OCI-LY1 (cell line): ENCODE measurements around the gene KCNE4.

Source experiments
- H2AFZ ChIP-seq: fragments of 200-600 bp; sonication (generic), shearing (Covaris generic); 2 replicates; pipeline ENCODE4 v1.6.0; 2014; ENCODE audit warnings: antibody characterized with exemption, mild to moderate bottlenecking, low read length
- H3F3A ChIP-seq: fragments of 200-600 bp; sonication (generic), shearing (Covaris generic); 2 replicates; pipeline ENCODE4 v1.6.0; 2014; ENCODE audit warnings: mild to moderate bottlenecking, antibody characterized with exemption, low read length, moderate library complexity; ENCODE audit not compliant: insufficient read depth
- H3K27ac ChIP-seq: fragments of 200-600 bp; sonication (generic); 2 replicates; pipeline ENCODE4 v1.5.1; 2014; ENCODE audit warnings: low read length, mixed run types, mild to moderate bottlenecking, low read depth; ENCODE audit not compliant: poor library complexity, severe bottlenecking
- H3K27me3 ChIP-seq: fragments of 200-600 bp; sonication (generic); 2 replicates; pipeline ENCODE4 v1.6.0; 2014; ENCODE audit warnings: antibody characterized with exemption, mild to moderate bottlenecking, low read length, moderate library complexity; ENCODE audit not compliant: insufficient read depth
- H3K36me3 ChIP-seq: fragments of 200-600 bp; sonication (generic); 2 replicates; pipeline ENCODE4 v1.6.1; 2014; ENCODE audit warnings: mild to moderate bottlenecking, antibody characterized with exemption, low read length, moderate library complexity, mixed read lengths; ENCODE audit not compliant: insufficient read depth
- H3K4me1 ChIP-seq: fragments of 200-600 bp; sonication (generic); 2 replicates; pipeline ENCODE4 v1.5.1; 2014; ENCODE audit warnings: mild to moderate bottlenecking, low read length, moderate library complexity; ENCODE audit not compliant: insufficient read depth, severe bottlenecking
- H3K4me2 ChIP-seq: fragments of 200-600 bp; sonication (generic), shearing (Covaris generic); 2 replicates; pipeline ENCODE4 v1.6.1; 2014; ENCODE audit warnings: low read length
- H3K4me3 ChIP-seq: fragments of 200-600 bp; sonication (generic); 2 replicates; pipeline ENCODE4 v1.5.1; 2014; ENCODE audit warnings: low read length, low read depth, mild to moderate bottlenecking, mixed read lengths; ENCODE audit not compliant: poor library complexity, severe bottlenecking
- H3K79me2 ChIP-seq: fragments of 200-600 bp; shearing (Covaris generic); 2 replicates; pipeline ENCODE4 v1.6.1; 2016; ENCODE audit warnings: mixed run types, low read length, mixed read lengths; ENCODE audit not compliant: insufficient read depth
- H3K9ac ChIP-seq: fragments of 200-600 bp; sonication (generic), shearing (Covaris generic); 2 replicates; pipeline ENCODE4 v1.6.1; 2014; ENCODE audit warnings: mild to moderate bottlenecking, low read length, mixed read lengths
- H3K9me2 ChIP-seq: fragments of 200-600 bp; sonication (generic), shearing (Covaris generic); 2 replicates; pipeline ENCODE4 v1.6.1; 2014; ENCODE audit warnings: low read depth, mild to moderate bottlenecking, low read length, mixed read lengths
- H3K9me3 ChIP-seq: fragments of 200-600 bp; shearing (Covaris generic); 2 replicates; pipeline ENCODE4 v1.6.1; 2014; ENCODE audit warnings: low read length, mixed read lengths
- H4K20me1 ChIP-seq: fragments of 200-600 bp; sonication (generic), shearing (Covaris generic); 2 replicates; pipeline ENCODE4 v1.6.0; 2016; ENCODE audit warnings: mild to moderate bottlenecking, low read length; ENCODE audit not compliant: insufficient read depth
- EZH2 ChIP-seq: fragments of 200-600 bp; sonication (generic), shearing (Covaris generic); IDR thresholded peaks from 2 replicates; pipeline ENCODE4 v1.8.0; 2017; ENCODE audit warnings: borderline replicate concordance, mixed run types, mild to moderate bottlenecking, antibody characterized with exemption, low read length, moderate library complexity, mixed read lengths
- TF ChIP-seq, protein P1 (sequence below): fragments of 200-600 bp; sonication (generic), shearing (Covaris generic); IDR thresholded peaks from 2 replicates; pipeline ENCODE4 v1.5.1; 2017; ENCODE audit warnings: mild to moderate bottlenecking, antibody characterized with exemption, low read length, moderate library complexity, mixed read lengths

KCNE4 gene

DNA sequence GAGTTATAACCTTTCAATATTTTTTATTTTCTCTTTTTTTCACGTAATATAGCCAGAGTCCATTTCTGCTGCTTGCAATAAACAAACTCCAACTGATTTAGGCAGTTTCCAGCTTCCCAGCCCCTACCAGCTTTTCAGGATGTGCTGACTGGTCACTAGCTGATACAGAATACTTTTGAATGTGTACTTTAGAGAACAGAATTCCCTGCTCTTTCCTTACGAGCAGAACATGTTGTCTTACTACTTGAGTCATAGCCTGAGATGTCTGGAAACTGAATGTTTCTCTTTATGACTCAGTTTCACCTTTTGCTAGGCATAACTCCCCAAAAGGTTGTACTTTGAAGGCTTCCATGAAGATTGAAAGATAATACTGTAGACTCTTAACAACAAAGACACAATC is 44.5 kb upstream of the KCNE4 start:
- Histone ChIP-seq H4K20me1 (no peaks in the 10 kb centered on the region), H3K27ac (no peak overlapping the region), H2AFZ (no peak overlapping the region), H3K9me3 (no peaks in the 10 kb centered on the region), H3K9me2 (no peaks in the 10 kb centered on the region), H3K9ac (no peak overlapping the region), H3K4me3 (no peak overlapping the region), H3K4me1 (no peaks in the 10 kb centered on the region), H3K27me3 (no peaks in the 10 kb centered on the region), H3F3A (no peaks in the 10 kb centered on the region), H3K4me2 (no peak overlapping the region), H3K79me2 (no peaks in the 10 kb centered on the region), H3K36me3 (no peaks in the 10 kb centered on the region)
- TF ChIP-seq, protein P1, sequence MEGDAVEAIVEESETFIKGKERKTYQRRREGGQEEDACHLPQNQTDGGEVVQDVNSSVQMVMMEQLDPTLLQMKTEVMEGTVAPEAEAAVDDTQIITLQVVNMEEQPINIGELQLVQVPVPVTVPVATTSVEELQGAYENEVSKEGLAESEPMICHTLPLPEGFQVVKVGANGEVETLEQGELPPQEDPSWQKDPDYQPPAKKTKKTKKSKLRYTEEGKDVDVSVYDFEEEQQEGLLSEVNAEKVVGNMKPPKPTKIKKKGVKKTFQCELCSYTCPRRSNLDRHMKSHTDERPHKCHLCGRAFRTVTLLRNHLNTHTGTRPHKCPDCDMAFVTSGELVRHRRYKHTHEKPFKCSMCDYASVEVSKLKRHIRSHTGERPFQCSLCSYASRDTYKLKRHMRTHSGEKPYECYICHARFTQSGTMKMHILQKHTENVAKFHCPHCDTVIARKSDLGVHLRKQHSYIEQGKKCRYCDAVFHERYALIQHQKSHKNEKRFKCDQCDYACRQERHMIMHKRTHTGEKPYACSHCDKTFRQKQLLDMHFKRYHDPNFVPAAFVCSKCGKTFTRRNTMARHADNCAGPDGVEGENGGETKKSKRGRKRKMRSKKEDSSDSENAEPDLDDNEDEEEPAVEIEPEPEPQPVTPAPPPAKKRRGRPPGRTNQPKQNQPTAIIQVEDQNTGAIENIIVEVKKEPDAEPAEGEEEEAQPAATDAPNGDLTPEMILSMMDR, result no peak
- TF ChIP-seq EZH2, result no peak

DNA sequence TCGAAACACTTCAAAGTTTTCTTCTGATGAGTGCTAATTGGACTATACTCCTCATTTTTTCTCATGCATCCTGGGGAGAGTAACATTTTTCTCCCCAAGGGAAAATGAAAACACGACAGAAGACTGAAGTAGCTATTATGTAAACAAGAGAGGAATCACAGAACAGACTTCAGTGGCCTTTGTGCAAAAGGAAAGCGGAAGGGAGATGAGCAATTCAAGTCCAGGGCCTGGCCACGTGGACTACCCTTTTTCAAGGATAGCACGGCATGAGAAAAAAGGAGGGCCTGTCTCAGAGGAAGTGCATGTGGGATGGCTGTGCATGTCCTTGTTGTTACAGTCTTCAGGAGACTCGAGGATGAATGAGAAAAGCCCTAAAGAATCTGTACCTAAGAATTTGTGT is 43.8 kb upstream of the KCNE4 start:
- no peaks in the 10 kb centered on the region for H3K4me1 ChIP-seq
- no peak overlapping the region for H3K9ac ChIP-seq
- H3K36me3 ChIP-seq, result no peaks in the 10 kb centered on the region
- H3K4me3 ChIP-seq, result no peak overlapping the region
- no peak overlapping the region for H3K4me2 ChIP-seq
- no peak overlapping the region for H3K27ac ChIP-seq
- no peaks in the 10 kb centered on the region for H3K27me3 ChIP-seq
- no peaks in the 10 kb centered on the region for H3K9me3 ChIP-seq
- no peaks in the 10 kb centered on the region for H3K79me2 ChIP-seq
- H3K9me2 ChIP-seq, result no peaks in the 10 kb centered on the region
- H3F3A ChIP-seq, result no peaks in the 10 kb centered on the region
- no peak for TF ChIP-seq EZH2
- TF ChIP-seq, protein P1, result no peak
- H4K20me1 ChIP-seq, result no peaks in the 10 kb centered on the region
- H2AFZ ChIP-seq, result no peak overlapping the region

DNA sequence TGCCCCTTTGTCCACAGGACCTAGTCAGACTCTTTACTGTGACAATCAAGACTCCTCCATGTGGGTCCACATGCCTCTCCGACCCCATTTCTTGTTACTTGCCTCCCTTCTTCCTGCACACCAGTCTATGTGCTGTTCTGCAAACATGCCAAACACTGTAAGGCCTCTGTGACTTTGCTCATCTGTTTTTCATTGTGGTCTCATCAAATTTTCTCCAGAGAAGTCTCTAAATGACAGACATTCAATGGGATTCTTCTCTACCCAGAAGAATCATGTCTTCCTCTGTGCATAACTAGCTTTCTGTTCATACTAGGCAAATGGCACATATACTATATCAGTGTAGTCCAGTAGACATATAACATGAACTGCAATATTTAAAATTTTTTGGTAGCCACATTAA is 43.0 kb upstream of the KCNE4 start:
- Histone ChIP-seq H3K27me3 (no peaks in the 10 kb centered on the region), H3K36me3 (no peaks in the 10 kb centered on the region), H4K20me1 (no peaks in the 10 kb centered on the region), H3K4me3 (no peak overlapping the region), H3K9ac (no peak overlapping the region), H3K27ac (no peak overlapping the region), H3K9me3 (no peaks in the 10 kb centered on the region), H3K9me2 (no peaks in the 10 kb centered on the region), H3K4me1 (no peaks in the 10 kb centered on the region), H2AFZ (no peak overlapping the region), H3K79me2 (no peaks in the 10 kb centered on the region), H3F3A (no peaks in the 10 kb centered on the region), H3K4me2 (no peak overlapping the region)
- no peak for TF ChIP-seq EZH2
- TF ChIP-seq, protein P1, result no peak
